Natural killer cell treated with Interleukin-12 subunit alpha and Interleukin-12 subunit beta and Interleukin-15 and Interleukin-18, amount 100 ng/mL, for 72 hours (primary cell): Measurements from ENCODE around the gene KRAS. TPM values are rescaled to one million over a fixed set of nuclear protein-coding genes. Genes with fewer than 3 reads are reported as not detected.

Source experiments
- ATAC-seq, 2 donors: fragments of 150-1000 bp; cut with Tn5 transposase in 1 of 2; sonication (Bioruptor Pico), chemical (Tn5 transposase) in 1 of 2; 2 replicates each; pipeline ENCODE4 v1.10.0; 2021
- DNase-seq: peaks from one replicate; pipeline ENCODE4 v3.0.0; 2022; ENCODE audit warnings: low spot score
- H3K27ac Mint-ChIP-seq, 2 donors: 1 replicate in 1 of 2; 2 replicates in 1 of 2; pipeline ENCODE4 v1.8.0; 2022; ENCODE audit warnings: mixed read lengths in 2 of 2, mild to moderate bottlenecking in 1 of 2, moderate library complexity in 1 of 2
- H3K27me3 Mint-ChIP-seq, 2 donors: 1 replicate in 1 of 2; 2 replicates in 1 of 2; pipeline ENCODE4 v1.8.0; 2022; ENCODE audit warnings: mixed read lengths in 2 of 2
- H3K36me3 Mint-ChIP-seq: one replicate; pipeline ENCODE4 v1.8.0; 2022; ENCODE audit warnings: mixed read lengths
- H3K4me1 Mint-ChIP-seq, 2 donors: 1 replicate in 1 of 2; 2 replicates in 1 of 2; pipeline ENCODE4 v1.8.0; 2022; ENCODE audit warnings: low read depth in 2 of 2, mixed read lengths in 2 of 2, mild to moderate bottlenecking in 1 of 2
- H3K4me3 Mint-ChIP-seq: one replicate; pipeline ENCODE4 v1.8.0; 2022; ENCODE audit warnings: mixed read lengths
- H3K9me3 Mint-ChIP-seq: 2 replicates; pipeline ENCODE4 v1.8.0; 2022; ENCODE audit warnings: mixed read lengths
- total RNA-seq, 2 donors: library from RNA; stranded (reverse); gene quantifications; one replicate each; pipeline ENCODE4 v1.2.3, GENCODE V29; 2022

The KRAS gene
- total RNA-seq, 2 donors from 2014 or later = 20.5 to 21.5 TPM

- ATAC-seq (no peak), DNase-seq (no peak)
- H3K27ac Mint-ChIP-seq = no peak overlapping the region
- H3K4me1 Mint-ChIP-seq = no peaks in the 10 kb centered on the region
- no peaks in the 10 kb centered on the region for H3K36me3 Mint-ChIP-seq
- H3K9me3 Mint-ChIP-seq = no peaks in the 10 kb centered on the region
- H3K27me3 Mint-ChIP-seq = peaks cover 0 to 1% of the 10 kb centered on the region in 2 donors
- no peak overlapping the region for H3K4me3 Mint-ChIP-seq
These were observed 95.6 kb downstream of the KRAS start for GRCh38 chr12:25155022-25155576.

Other genes with a start within 250 kb of the KRAS start
- gene DNAI7, start 55.8 kb downstream of the KRAS start, total RNA-seq = under 1 TPM in 1 of 2 donors, not detected in 1; 0.17 TPM
- gene ETFRF1, start 55.7 kb downstream of the KRAS start, total RNA-seq = 10 to 100 TPM in 1 of 2 donors, 1 to 10 TPM in 1; 6.6 to 10.7 TPM